Mesenchymal stem cell (in vitro differentiated cells and primary cell): ENCODE data around the gene HSPBP1.

Source experiments
- DNase-seq: peaks from one replicate; pipeline ENCODE4 v3.0.0-alpha.2; 2013
- H2AFZ ChIP-seq: one replicate; pipeline ENCODE4 v1.6.1; 2013; ENCODE audit warnings: low read depth, mild to moderate bottlenecking, control low read depth, inconsistent platforms, low read length, moderate library complexity
- H2AK5ac ChIP-seq: 2 replicates; pipeline ENCODE4 v1.6.1; 2013; ENCODE audit warnings: low read length, moderate library complexity, mild to moderate bottlenecking, inconsistent platforms; ENCODE audit not compliant: severe bottlenecking
- H2BK120ac ChIP-seq: one replicate; pipeline ENCODE4 v1.6.1; 2013; ENCODE audit warnings: low read depth, mild to moderate bottlenecking, inconsistent platforms, low read length, moderate library complexity
- H2BK12ac ChIP-seq, 2 experiments: one replicate each; pipeline ENCODE4 v1.6.1; 2013; ENCODE audit warnings: inconsistent platforms in 2 of 2, low read length in 2 of 2, mild to moderate bottlenecking in 2 of 2, moderate library complexity in 2 of 2, control low read depth in 1 of 2
- H2BK15ac ChIP-seq: one replicate; pipeline ENCODE4 v1.6.1; 2013; ENCODE audit warnings: mild to moderate bottlenecking, low read depth, inconsistent platforms; ENCODE audit not compliant: poor library complexity, severe bottlenecking
- H2BK5ac ChIP-seq: 2 replicates; pipeline ENCODE4 v1.6.1; 2013; ENCODE audit warnings: low read depth, mild to moderate bottlenecking, low read length, control low read depth, inconsistent platforms; ENCODE audit not compliant: poor library complexity, severe bottlenecking
- H3K14ac ChIP-seq, 2 experiments: one replicate each; pipeline ENCODE4 v1.6.1; 2013; ENCODE audit warnings: inconsistent platforms in 2 of 2, low read length in 2 of 2, control low read depth in 1 of 2, mild to moderate bottlenecking in 1 of 2, moderate library complexity in 1 of 2
- H3K18ac ChIP-seq, 2 experiments: one replicate each; pipeline ENCODE4 v1.6.1; 2013; ENCODE audit warnings: inconsistent platforms in 2 of 2, low read length in 2 of 2, control low read depth in 1 of 2, low read depth in 1 of 2, mild to moderate bottlenecking in 1 of 2
- H3K23ac ChIP-seq, 2 experiments: one replicate each; pipeline ENCODE4 v1.6.1; 2013; ENCODE audit warnings: inconsistent platforms in 2 of 2, low read length in 2 of 2, mild to moderate bottlenecking in 2 of 2, moderate library complexity in 2 of 2, control low read depth in 1 of 2
- H3K27ac ChIP-seq: 2 replicates; pipeline ENCODE4 v1.5.1; 2013; ENCODE audit warnings: mild to moderate bottlenecking, moderate library complexity, low read length, control low read depth, inconsistent platforms; ENCODE audit not compliant: poor library complexity, severe bottlenecking
- H3K27me3 ChIP-seq, 2 experiments: 2 replicates each; pipeline versions ENCODE4 v1.6.1 to v1.7.0; 2013; ENCODE audit warnings: low read length in 2 of 2, mild to moderate bottlenecking in 2 of 2, moderate library complexity in 2 of 2, control low read depth in 1 of 2, inconsistent platforms in 1 of 2; ENCODE audit not compliant: control insufficient read depth in 1 of 2, insufficient read depth in 1 of 2
- H3K36me3 ChIP-seq, 2 experiments: 2 replicates each; pipeline versions ENCODE4 v1.6.1 to v1.7.0; 2013; ENCODE audit warnings: low read length in 2 of 2, control low read depth in 1 of 2, inconsistent platforms in 1 of 2, low read depth in 1 of 2, mild to moderate bottlenecking in 1 of 2; ENCODE audit not compliant: insufficient read depth in 2 of 2, control insufficient read depth in 1 of 2
- H3K4ac ChIP-seq, 2 experiments: one replicate each; pipeline ENCODE4 v1.6.1; 2013; ENCODE audit warnings: inconsistent platforms in 2 of 2, low read length in 2 of 2, mild to moderate bottlenecking in 2 of 2, moderate library complexity in 2 of 2, control low read depth in 1 of 2, low read depth in 1 of 2
- H3K4me1 ChIP-seq: 2 replicates; pipeline ENCODE4 v1.6.1; 2013; ENCODE audit warnings: low read depth, low read length, control low read depth; ENCODE audit not compliant: control insufficient read depth, insufficient read depth
- H3K4me2 ChIP-seq: 2 replicates; pipeline ENCODE4 v1.6.1; 2013; ENCODE audit warnings: low read length, mild to moderate bottlenecking, inconsistent platforms; ENCODE audit not compliant: poor library complexity, severe bottlenecking
- H3K4me3 ChIP-seq, 2 experiments: 2 replicates each; pipeline versions ENCODE4 v1.5.1 to v1.7.0; 2013; ENCODE audit warnings: low read length in 2 of 2, mild to moderate bottlenecking in 2 of 2, control low read depth in 1 of 2, low read depth in 1 of 2; ENCODE audit not compliant: insufficient read depth in 1 of 2
- H3K79me1 ChIP-seq: replicated peaks from 2 replicates; pipeline ENCODE4 v1.6.1; 2013; ENCODE audit warnings: mild to moderate bottlenecking, control low read depth, low read length, inconsistent platforms; ENCODE audit not compliant: poor library complexity, severe bottlenecking
- H3K9ac ChIP-seq: 2 replicates; pipeline ENCODE4 v1.7.0; 2013; ENCODE audit warnings: mild to moderate bottlenecking, low read length, moderate library complexity
- H3K9me3 ChIP-seq: 2 replicates; pipeline ENCODE4 v1.7.0; 2013; ENCODE audit warnings: mild to moderate bottlenecking, low read length; ENCODE audit not compliant: control insufficient read depth
- H4K8ac ChIP-seq: one replicate; pipeline ENCODE4 v1.6.1; 2013; ENCODE audit warnings: inconsistent platforms, mild to moderate bottlenecking, low read length, moderate library complexity
- H4K91ac ChIP-seq: one replicate; pipeline ENCODE4 v1.6.1; 2013; ENCODE audit warnings: mild to moderate bottlenecking, low read length, inconsistent platforms
- WGBS: methylation state at CpG from one replicate; pipeline ENCODE4 v1.1.7; 2013; ENCODE audit warnings: mixed read lengths; 5-methylcytosine and 5-hydroxymethylcytosine counted together

HSPBP1 gene

GRCh38 chr19:55265173-55265572, 14.7 kb downstream of the HSPBP1 start:
- no peak overlapping the region for H2BK12ac ChIP-seq
- H4K91ac ChIP-seq = no peak overlapping the region
- H3K23ac ChIP-seq = no peak overlapping the region
- peaks cover 18% of the 10 kb centered on the region for H3K79me1 ChIP-seq
- no peak overlapping the region for H3K4me2 ChIP-seq
- no peak overlapping the region for H2BK15ac ChIP-seq
- H3K27ac ChIP-seq = no peak overlapping the region
- no peak overlapping the region for H2BK5ac ChIP-seq
- no peak overlapping the region for H4K8ac ChIP-seq
- no peak overlapping the region for H3K18ac ChIP-seq
- no peak overlapping the region for H3K9ac ChIP-seq
- H2BK120ac ChIP-seq = no peak overlapping the region
- H3K4ac ChIP-seq = no peak overlapping the region
- no peak overlapping the region for H2AK5ac ChIP-seq
- no peaks in the 10 kb centered on the region for H3K27me3 ChIP-seq
- WGBS = 89% methylated on average over 16 of the region's 16 CpGs
- no peaks in the 10 kb centered on the region for H3K9me3 ChIP-seq
- H3K4me1 ChIP-seq = peaks cover 1% of the 10 kb centered on the region
- H3K36me3 ChIP-seq = peaks cover 16 to 32% of the 10 kb centered on the region in 2 experiments
- DNase-seq = no peak
- no peak overlapping the region for H2AFZ ChIP-seq
- H3K14ac ChIP-seq = no peak overlapping the region
- no peak overlapping the region for H3K4me3 ChIP-seq

- H3K4ac ChIP-seq = no peak overlapping the region
- no peak for DNase-seq
- 94% methylated on average over 5 of the region's 5 CpGs for WGBS
- H3K18ac ChIP-seq = no peak overlapping the region
- no peak overlapping the region for H3K4me3 ChIP-seq
- H3K4me1 ChIP-seq = peaks cover 4% of the 10 kb centered on the region
- no peak overlapping the region for H3K14ac ChIP-seq
- no peaks in the 10 kb centered on the region for H3K9me3 ChIP-seq
- H4K8ac ChIP-seq = no peak overlapping the region
- no peak overlapping the region for H3K23ac ChIP-seq
- H2BK120ac ChIP-seq = no peak overlapping the region
- no peak overlapping the region for H2BK12ac ChIP-seq
- no peak overlapping the region for H3K9ac ChIP-seq
- no peak overlapping the region for H2AFZ ChIP-seq
- H3K27ac ChIP-seq = no peak overlapping the region
- no peak overlapping the region for H2AK5ac ChIP-seq
- peaks cover 17% of the 10 kb centered on the region for H3K79me1 ChIP-seq
- H2BK5ac ChIP-seq = no peak overlapping the region
- no peaks in the 10 kb centered on the region for H3K27me3 ChIP-seq
- H3K36me3 ChIP-seq = peaks cover 16 to 26% of the 10 kb centered on the region in 2 experiments
- no peak overlapping the region for H4K91ac ChIP-seq
- no peak overlapping the region for H3K4me2 ChIP-seq
- H2BK15ac ChIP-seq = no peak overlapping the region
Measured at GRCh38 chr19:55264531-55264930, 15.4 kb downstream of the HSPBP1 start.

DNA sequence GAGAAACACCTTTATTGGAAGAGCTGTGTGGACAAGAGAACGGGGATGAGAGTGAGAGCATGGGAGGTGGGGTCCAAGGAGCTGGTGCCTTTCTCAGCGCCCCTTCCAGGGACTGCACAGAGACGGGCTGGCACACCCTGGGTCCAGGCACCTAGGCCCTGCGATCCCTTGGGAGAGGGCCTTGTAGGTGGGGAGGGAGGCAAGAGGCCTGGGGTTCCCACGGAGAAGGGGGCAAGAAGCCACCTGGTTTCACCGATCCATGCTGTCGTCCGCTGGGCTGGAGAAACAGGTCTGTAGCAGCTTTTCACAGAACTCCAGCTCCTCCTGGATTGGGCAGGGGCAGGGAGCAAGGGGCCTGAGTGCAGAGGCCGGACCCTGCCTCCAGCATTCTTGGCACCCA, 17.6 kb downstream of the HSPBP1 start:
- Histone ChIP-seq H2BK12ac (no peak overlapping the region), H3K27me3 (no peaks in the 10 kb centered on the region), H3K14ac (no peak overlapping the region), H2AK5ac (no peak overlapping the region), H4K8ac (no peak overlapping the region), H3K4me2 (no peak overlapping the region), H3K27ac (no peak overlapping the region), H2AFZ (no peak overlapping the region), H3K4me1 (peaks cover 6% of the 10 kb centered on the region), H3K4me3 (no peak overlapping the region), H3K18ac (no peak overlapping the region), H4K91ac (no peak overlapping the region), H2BK120ac (no peak overlapping the region), H3K9ac (no peak overlapping the region), H3K36me3 (peaks cover 12 to 22% of the 10 kb centered on the region in 2 experiments), H3K23ac (no peak overlapping the region), H3K4ac (no peak overlapping the region), H2BK15ac (no peak overlapping the region), H2BK5ac (no peak overlapping the region), H3K9me3 (no peaks in the 10 kb centered on the region), H3K79me1 (peaks cover 10% of the 10 kb centered on the region)
- DNase-seq = no peak
- 98% methylated on average over 9 of the region's 9 CpGs for WGBS

- Histone ChIP-seq H2BK120ac (no peak overlapping the region), H3K79me1 (peaks cover 10% of the 10 kb centered on the region), H2AFZ (no peak overlapping the region), H3K9me3 (no peaks in the 10 kb centered on the region), H3K4ac (no peak overlapping the region), H3K18ac (no peak overlapping the region), H3K4me1 (peaks cover 13% of the 10 kb centered on the region), H3K4me2 (no peak overlapping the region), H3K4me3 (no peak overlapping the region), H3K27ac (no peak overlapping the region), H2AK5ac (no peak overlapping the region), H3K27me3 (no peaks in the 10 kb centered on the region), H3K36me3 (peaks cover 12 to 23% of the 10 kb centered on the region in 2 experiments), H2BK5ac (no peak overlapping the region), H2BK12ac (no peak overlapping the region), H3K23ac (no peak overlapping the region), H3K9ac (no peak overlapping the region), H3K14ac (no peak overlapping the region), H4K8ac (no peak overlapping the region), H4K91ac (no peak overlapping the region), H2BK15ac (no peak overlapping the region)
- no peak for DNase-seq
- 93% methylated on average over 13 of the region's 13 CpGs for WGBS
Measured at GRCh38 chr19:55261671-55262126, 18.2 kb downstream of the HSPBP1 start.
